ENCODE results near the gene WDR27.

WDR27 gene

GRCh38 chr6:169738976-169739529 is 37.2 kb upstream of the WDR27 start (continued):
- TF ChIP-seq ZNF138 (tag by site-specific recombination; IDR thresholded peaks at IDR 0.05; ENCODE audit: borderline replicate concordance) (no peak), SP7 (tag by site-specific recombination; IDR thresholded peaks at IDR 0.05) (no peak), HOXD13 (CRISPR knock-in tag; IDR thresholded peaks at IDR 0.05; ENCODE audit: borderline replicate concordance) (no peak)

GRCh38 chr6:169738204-169738975 is 36.6 kb upstream of the WDR27 start:
- Histone ChIP-seq H3K4me3 (ENCODE audit: low read depth, low read length) (no peak overlapping the region), H3K9me3 (ENCODE audit: control insufficient read depth, insufficient read depth, low read depth, low read length) (no peaks in the 10 kb centered on the region), H3K27ac (ENCODE audit: extremely low read depth, low read depth, low read length) (peak overlapping the region; percentile 18), H3K4me1 (ENCODE audit: control insufficient read depth, insufficient read depth, low read length) (peaks cover 13% of the 10 kb centered on the region), H3K36me3 (ENCODE audit: control insufficient read depth in 2 of 2, insufficient read depth in 1 of 2, low read length in 2 of 2) (no peaks in the 10 kb centered on the region)
- ChIA-PET POLR2A (interaction anchor here (1.2 kb wide), 1 partner anchor 13 kb away, joined by 3 read pairs; no protein-coding TSS in a partner anchor), CTCF (no interaction called here)
- TF ChIP-seq GLIS1 (tag by site-specific recombination; IDR thresholded peaks at IDR 0.05), result peak; percentile 18; the same call in 1 of the 2 replicates
- no peak for TF ChIP-seq ZFP37 (tag by site-specific recombination; IDR thresholded peaks at IDR 0.05)
- no peak for TF ChIP-seq WT1 (tag by site-specific recombination; IDR thresholded peaks at IDR 0.05)
- TF ChIP-seq, protein P1, sequence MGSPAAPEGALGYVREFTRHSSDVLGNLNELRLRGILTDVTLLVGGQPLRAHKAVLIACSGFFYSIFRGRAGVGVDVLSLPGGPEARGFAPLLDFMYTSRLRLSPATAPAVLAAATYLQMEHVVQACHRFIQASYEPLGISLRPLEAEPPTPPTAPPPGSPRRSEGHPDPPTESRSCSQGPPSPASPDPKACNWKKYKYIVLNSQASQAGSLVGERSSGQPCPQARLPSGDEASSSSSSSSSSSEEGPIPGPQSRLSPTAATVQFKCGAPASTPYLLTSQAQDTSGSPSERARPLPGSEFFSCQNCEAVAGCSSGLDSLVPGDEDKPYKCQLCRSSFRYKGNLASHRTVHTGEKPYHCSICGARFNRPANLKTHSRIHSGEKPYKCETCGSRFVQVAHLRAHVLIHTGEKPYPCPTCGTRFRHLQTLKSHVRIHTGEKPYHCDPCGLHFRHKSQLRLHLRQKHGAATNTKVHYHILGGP (tag by site-specific recombination; IDR thresholded peaks at IDR 0.05), result no peak
- no peak for TF ChIP-seq ZBTB20 (tag by site-specific recombination; IDR thresholded peaks at IDR 0.05)
- TF ChIP-seq PRDM10 (tag by site-specific recombination; IDR thresholded peaks at IDR 0.05), result peak; percentile 56; the same call in 1 of the 2 replicates
- TF ChIP-seq KLF17 (tag by site-specific recombination; IDR thresholded peaks at IDR 0.05), result no peak
- TF ChIP-seq ZNF174 (tag by site-specific recombination; IDR thresholded peaks at IDR 0.05), result no peak
- TF ChIP-seq, protein P2, sequence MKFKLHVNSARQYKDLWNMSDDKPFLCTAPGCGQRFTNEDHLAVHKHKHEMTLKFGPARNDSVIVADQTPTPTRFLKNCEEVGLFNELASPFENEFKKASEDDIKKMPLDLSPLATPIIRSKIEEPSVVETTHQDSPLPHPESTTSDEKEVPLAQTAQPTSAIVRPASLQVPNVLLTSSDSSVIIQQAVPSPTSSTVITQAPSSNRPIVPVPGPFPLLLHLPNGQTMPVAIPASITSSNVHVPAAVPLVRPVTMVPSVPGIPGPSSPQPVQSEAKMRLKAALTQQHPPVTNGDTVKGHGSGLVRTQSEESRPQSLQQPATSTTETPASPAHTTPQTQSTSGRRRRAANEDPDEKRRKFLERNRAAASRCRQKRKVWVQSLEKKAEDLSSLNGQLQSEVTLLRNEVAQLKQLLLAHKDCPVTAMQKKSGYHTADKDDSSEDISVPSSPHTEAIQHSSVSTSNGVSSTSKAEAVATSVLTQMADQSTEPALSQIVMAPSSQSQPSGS (tag by site-specific recombination; IDR thresholded peaks at IDR 0.05; ENCODE audit: low read depth), result no peak
- TF ChIP-seq IKZF3 (tag by site-specific recombination; IDR thresholded peaks at IDR 0.05), result 0 out of 2 replicates have a peak, but pooled peaks have one; percentile 13
- no peak for TF ChIP-seq ZEB2 (tag by site-specific recombination; IDR thresholded peaks at IDR 0.05)
- no peak for TF ChIP-seq ZNF121 (tag by site-specific recombination; IDR thresholded peaks at IDR 0.05)
- TF ChIP-seq, protein P3, sequence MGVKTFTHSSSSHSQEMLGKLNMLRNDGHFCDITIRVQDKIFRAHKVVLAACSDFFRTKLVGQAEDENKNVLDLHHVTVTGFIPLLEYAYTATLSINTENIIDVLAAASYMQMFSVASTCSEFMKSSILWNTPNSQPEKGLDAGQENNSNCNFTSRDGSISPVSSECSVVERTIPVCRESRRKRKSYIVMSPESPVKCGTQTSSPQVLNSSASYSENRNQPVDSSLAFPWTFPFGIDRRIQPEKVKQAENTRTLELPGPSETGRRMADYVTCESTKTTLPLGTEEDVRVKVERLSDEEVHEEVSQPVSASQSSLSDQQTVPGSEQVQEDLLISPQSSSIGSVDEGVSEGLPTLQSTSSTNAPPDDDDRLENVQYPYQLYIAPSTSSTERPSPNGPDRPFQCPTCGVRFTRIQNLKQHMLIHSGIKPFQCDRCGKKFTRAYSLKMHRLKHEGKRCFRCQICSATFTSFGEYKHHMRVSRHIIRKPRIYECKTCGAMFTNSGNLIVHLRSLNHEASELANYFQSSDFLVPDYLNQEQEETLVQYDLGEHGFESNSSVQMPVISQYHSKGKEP (tag by site-specific recombination; IDR thresholded peaks at IDR 0.05), result peak; percentile 29; the same call in 1 of the 2 replicates
- TF ChIP-seq ZNF18 (tag by site-specific recombination; IDR thresholded peaks at IDR 0.05), result no peak
- no peak for TF ChIP-seq ZSCAN30 (tag by site-specific recombination; IDR thresholded peaks at IDR 0.05)
- no peak for TF ChIP-seq ZNF701 (tag by site-specific recombination; IDR thresholded peaks at IDR 0.05)
- TF ChIP-seq ZNF202 (tag by site-specific recombination; IDR thresholded peaks at IDR 0.05; ENCODE audit: borderline replicate concordance), result no peak

Measured in HEK293 (cell line).